KMS-11 (cell line): ENCODE measurements around the gene EVA1B.
A peak's percentile ranks its signal among the peaks of the same experiment; 100 is the strongest.

ENCODE experiments used
- H2AFZ ChIP-seq: fragments of 200-600 bp; sonication (generic); 2 replicates; pipeline ENCODE4 v1.6.1; 2016; ENCODE audit warnings: antibody characterized with exemption, mixed run types, low read depth
- H3K27ac ChIP-seq: fragments of 200-600 bp; sonication (generic); 2 replicates; pipeline ENCODE4 v1.6.1; 2016; ENCODE audit warnings: mild to moderate bottlenecking, mixed run types
- H3K27me3 ChIP-seq: fragments of 200-600 bp; sonication (generic); 2 replicates; pipeline ENCODE4 v1.6.1; 2017; ENCODE audit warnings: mild to moderate bottlenecking, low read depth, mixed run types, moderate library complexity; ENCODE audit not compliant: insufficient read depth
- H3K36me3 ChIP-seq: fragments of 200-600 bp; sonication (generic); 2 replicates; pipeline ENCODE4 v1.6.1; 2017; ENCODE audit warnings: mild to moderate bottlenecking, mixed run types; ENCODE audit not compliant: insufficient read depth
- H3K4me1 ChIP-seq: fragments of 200-600 bp; sonication (generic); 2 replicates; pipeline ENCODE4 v1.6.1; 2016; ENCODE audit warnings: mild to moderate bottlenecking, low read depth, mixed run types; ENCODE audit not compliant: poor library complexity, severe bottlenecking
- H3K4me2 ChIP-seq: fragments of 200-600 bp; sonication (generic); 2 replicates; pipeline ENCODE4 v1.7.0; 2016; ENCODE audit warnings: mild to moderate bottlenecking, mixed run types
- H3K4me3 ChIP-seq: fragments of 200-600 bp; sonication (generic); IDR thresholded peaks from 2 replicates; pipeline ENCODE4 v1.6.1; 2017; ENCODE audit warnings: low read depth, low read length, mixed read lengths; ENCODE audit not compliant: insufficient read depth
- H3K79me2 ChIP-seq: fragments of 200-600 bp; sonication (generic); 2 replicates; pipeline ENCODE4 v1.6.1; 2016; ENCODE audit warnings: low read depth, mixed run types; ENCODE audit not compliant: insufficient read depth
- H3K9ac ChIP-seq: fragments of 200-600 bp; sonication (generic); 2 replicates; pipeline ENCODE4 v1.6.1; 2016; ENCODE audit warnings: mild to moderate bottlenecking, mixed run types
- H4K20me1 ChIP-seq: fragments of 200-600 bp; sonication (generic); 2 replicates; pipeline ENCODE4 v1.6.1; 2016; ENCODE audit warnings: mild to moderate bottlenecking, mixed run types; ENCODE audit not compliant: insufficient read depth
- TF ChIP-seq, protein P1 (sequence below): fragments of 200-600 bp; sonication (generic); conservative IDR thresholded peaks from 2 replicates; pipeline ENCODE4 v1.6.1; 2017; ENCODE audit warnings: low read depth, mild to moderate bottlenecking, antibody characterized with exemption, low read length, moderate library complexity, mixed read lengths

The EVA1B gene, protein sequence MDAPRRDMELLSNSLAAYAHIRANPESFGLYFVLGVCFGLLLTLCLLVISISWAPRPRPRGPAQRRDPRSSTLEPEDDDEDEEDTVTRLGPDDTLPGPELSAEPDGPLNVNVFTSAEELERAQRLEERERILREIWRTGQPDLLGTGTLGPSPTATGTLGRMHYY

DNA sequence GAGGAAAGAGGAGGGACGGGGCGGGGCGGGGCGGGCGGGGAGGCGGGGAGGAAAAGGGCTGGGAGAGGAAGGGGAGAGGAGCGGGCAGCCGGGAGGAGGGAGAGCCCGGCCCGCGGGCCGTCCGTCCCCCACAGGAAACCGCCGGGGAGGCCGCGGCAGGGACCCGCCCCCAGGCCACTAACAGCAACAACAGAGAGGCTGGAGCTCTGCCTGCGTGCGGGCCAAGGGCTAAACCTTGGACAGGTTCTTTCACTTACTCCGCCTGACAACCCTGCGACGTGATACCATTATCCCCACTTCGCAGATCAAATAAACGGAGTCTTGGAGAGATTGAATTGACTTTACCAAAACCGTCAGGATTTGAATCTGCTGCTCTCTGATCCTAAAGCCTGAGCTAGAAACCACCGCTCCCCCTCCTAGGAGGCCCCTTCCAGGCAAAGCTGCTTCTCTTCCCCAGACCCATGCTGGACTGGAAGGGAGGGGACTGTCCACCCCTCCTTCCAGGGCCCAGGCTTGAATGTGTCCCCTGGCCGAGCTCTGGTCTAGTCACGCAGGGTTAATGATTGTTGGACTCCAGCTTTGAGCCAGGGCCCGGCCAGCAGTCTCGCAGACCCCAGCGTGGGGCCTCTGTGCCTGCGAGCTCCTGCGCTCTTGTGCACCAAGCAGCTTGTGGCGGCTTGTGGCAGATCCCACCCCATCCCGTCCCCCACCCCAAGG is at the start of gene EVA1B:
Gene EVA1B (minus strand): TSS at position 10 of the 717 bp plus-strand sequence. CDS start 608 bp downstream, outside the sequence.
- H4K20me1 ChIP-seq: no peaks in the 10 kb centered on the region
- TF ChIP-seq, protein P1, sequence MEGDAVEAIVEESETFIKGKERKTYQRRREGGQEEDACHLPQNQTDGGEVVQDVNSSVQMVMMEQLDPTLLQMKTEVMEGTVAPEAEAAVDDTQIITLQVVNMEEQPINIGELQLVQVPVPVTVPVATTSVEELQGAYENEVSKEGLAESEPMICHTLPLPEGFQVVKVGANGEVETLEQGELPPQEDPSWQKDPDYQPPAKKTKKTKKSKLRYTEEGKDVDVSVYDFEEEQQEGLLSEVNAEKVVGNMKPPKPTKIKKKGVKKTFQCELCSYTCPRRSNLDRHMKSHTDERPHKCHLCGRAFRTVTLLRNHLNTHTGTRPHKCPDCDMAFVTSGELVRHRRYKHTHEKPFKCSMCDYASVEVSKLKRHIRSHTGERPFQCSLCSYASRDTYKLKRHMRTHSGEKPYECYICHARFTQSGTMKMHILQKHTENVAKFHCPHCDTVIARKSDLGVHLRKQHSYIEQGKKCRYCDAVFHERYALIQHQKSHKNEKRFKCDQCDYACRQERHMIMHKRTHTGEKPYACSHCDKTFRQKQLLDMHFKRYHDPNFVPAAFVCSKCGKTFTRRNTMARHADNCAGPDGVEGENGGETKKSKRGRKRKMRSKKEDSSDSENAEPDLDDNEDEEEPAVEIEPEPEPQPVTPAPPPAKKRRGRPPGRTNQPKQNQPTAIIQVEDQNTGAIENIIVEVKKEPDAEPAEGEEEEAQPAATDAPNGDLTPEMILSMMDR: no peak
- H3K4me2 ChIP-seq: peak within 1 kb of the TSS; percentile 88
- H3K36me3 ChIP-seq: no peaks in the 10 kb centered on the region
- H2AFZ ChIP-seq: peak within 1 kb of the TSS; percentile 49
- H3K4me3 ChIP-seq: peak within 1 kb of the TSS; percentile 60
- peaks cover 11% of the 10 kb centered on the region for H3K4me1 ChIP-seq
- H3K27ac ChIP-seq: no peak within 1 kb of the TSS
- no peak within 1 kb of the TSS; the same call in 1 of the 2 replicates for H3K9ac ChIP-seq
- H3K79me2 ChIP-seq: no peaks in the 10 kb centered on the region
- no peaks in the 10 kb centered on the region; the same call in 1 of the 2 replicates for H3K27me3 ChIP-seq

DNA sequence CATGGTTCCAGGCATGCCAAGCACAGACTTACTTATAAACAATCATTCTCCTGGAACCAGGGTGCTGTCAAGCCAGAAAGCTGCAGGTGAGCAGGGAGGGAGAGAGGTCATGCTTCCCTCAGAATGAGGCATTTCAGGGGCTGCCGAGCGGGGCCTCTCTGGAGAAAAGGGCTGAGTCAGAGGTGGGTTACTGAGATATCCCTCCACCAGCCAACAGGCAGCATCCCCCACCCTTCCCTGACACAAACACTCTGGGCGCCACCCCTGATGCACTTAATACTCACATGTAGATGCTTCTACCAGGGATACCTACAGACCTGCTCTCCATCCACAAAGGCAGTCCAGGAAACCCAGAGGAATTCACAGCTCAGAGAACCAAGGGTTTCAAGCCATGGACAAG is 49.2 kb upstream of the EVA1B start:
- no peak overlapping the region for H3K4me2 ChIP-seq
- H3K9ac ChIP-seq: no peak overlapping the region
- TF ChIP-seq, protein P1: no peak
- no peaks in the 10 kb centered on the region for H4K20me1 ChIP-seq
- H3K4me1 ChIP-seq: peaks cover 55% of the 10 kb centered on the region
- no peaks in the 10 kb centered on the region for H3K27me3 ChIP-seq
- H3K4me3 ChIP-seq: no peak overlapping the region
- no peak overlapping the region for H2AFZ ChIP-seq
- H3K36me3 ChIP-seq: no peaks in the 10 kb centered on the region
- H3K79me2 ChIP-seq: peaks cover 23% of the 10 kb centered on the region; the same call in 1 of the 2 replicates
- peak overlapping the region; percentile 74; the same call in 1 of the 2 replicates for H3K27ac ChIP-seq

DNA sequence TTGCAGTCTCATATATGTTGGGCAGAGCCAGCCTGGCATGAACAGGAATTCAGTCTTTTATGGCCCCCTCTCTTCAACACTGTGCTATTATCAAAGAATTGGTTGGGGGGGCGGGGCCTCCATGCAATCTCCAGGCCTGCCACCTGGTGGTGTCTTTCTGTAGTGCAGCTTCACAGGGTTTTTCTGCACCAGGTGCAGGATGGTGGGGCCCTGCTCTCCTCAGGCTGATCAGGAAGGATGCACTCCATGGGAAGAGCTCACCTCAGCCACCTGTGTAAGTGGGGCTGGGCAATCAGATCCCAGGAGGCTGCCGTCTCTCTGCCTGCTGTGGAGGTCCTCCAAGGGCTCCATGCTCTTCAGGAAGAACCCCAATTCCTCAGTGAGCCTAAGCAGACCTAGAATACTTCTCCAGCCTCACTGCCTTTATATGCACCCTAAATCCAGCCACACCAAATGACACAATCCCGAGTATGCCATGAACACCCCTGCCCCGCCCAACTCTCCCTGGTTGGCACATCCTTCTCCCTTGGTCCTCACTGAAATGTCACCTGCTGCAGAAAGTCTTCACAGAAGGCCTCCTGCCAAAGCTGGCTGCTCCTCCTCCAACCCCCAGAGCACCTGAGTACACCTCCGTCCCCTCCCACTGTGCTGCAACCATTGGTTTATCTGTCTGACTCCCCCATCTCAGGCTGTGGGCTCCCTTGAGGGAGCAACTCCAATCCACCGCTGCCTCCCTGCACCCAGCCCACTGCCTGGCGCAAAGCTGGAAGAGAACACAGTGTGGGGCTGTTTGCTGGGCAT is 45.8 kb upstream of the EVA1B start:
- Histone ChIP-seq H3K27ac (peak overlapping the region; percentile 13; the same call in 1 of the 2 replicates), H3K4me3 (no peak overlapping the region), H3K4me1 (peaks cover 46% of the 10 kb centered on the region), H4K20me1 (no peaks in the 10 kb centered on the region), H3K9ac (no peak overlapping the region), H3K4me2 (no peak overlapping the region; the same call in 1 of the 2 replicates), H2AFZ (no peak overlapping the region), H3K36me3 (no peaks in the 10 kb centered on the region), H3K79me2 (peaks cover 8% of the 10 kb centered on the region; the same call in 1 of the 2 replicates), H3K27me3 (no peaks in the 10 kb centered on the region)
- TF ChIP-seq, protein P1: peak; percentile 90

DNA sequence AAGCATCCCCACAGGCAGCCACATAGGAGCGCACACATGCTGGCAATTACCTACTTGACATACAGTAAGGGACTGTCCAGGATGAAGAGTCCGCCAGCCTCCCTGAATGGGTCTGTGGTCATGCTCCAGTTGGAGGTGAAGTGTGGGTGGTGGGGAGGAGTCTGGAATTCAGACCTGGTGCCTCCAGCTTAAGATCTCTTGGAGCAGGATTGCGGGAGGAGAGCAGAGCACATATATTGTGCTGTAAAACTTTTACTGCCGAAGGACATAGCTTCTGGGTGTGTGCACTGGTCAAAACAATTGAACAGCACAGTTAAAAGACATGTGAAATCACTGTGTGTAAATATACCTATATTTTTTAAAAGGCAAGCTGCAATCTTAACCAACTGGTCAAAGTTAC is 44.4 kb upstream of the EVA1B start:
- H3K4me1 ChIP-seq: peaks cover 31% of the 10 kb centered on the region
- H3K27ac ChIP-seq: no peak overlapping the region
- H3K9ac ChIP-seq: no peak overlapping the region
- peaks cover 2% of the 10 kb centered on the region; the same call in 1 of the 2 replicates for H3K79me2 ChIP-seq
- H4K20me1 ChIP-seq: no peaks in the 10 kb centered on the region
- no peak overlapping the region for H3K4me3 ChIP-seq
- no peak overlapping the region for H2AFZ ChIP-seq
- TF ChIP-seq, protein P1: no peak
- no peaks in the 10 kb centered on the region for H3K27me3 ChIP-seq
- H3K36me3 ChIP-seq: no peaks in the 10 kb centered on the region
- H3K4me2 ChIP-seq: no peak overlapping the region
